GM18505 (cell line): Measurements from ENCODE around the gene RBPJ.
"Not testable (repeated sequence)": the region's sequence is repeated elsewhere in the genome, so short reads cannot be mapped to it uniquely, and the experiment has no call there.

Source experiments
- ATAC-seq: cut with Tn5 transposase; IDR thresholded peaks from one replicate; pipeline ENCODE4 v1.9.1; 2021; ENCODE audit not compliant: unreplicated experiment
- POLR2A ChIP-seq: IDR thresholded peaks from 4 replicates; pipeline ENCODE4 v1.6.1; 2011; ENCODE audit warnings: borderline replicate concordance; ENCODE audit not compliant: insufficient read depth, insufficient read length; ENCODE audit errors: extremely low read depth

Gene RBPJ

DNA sequence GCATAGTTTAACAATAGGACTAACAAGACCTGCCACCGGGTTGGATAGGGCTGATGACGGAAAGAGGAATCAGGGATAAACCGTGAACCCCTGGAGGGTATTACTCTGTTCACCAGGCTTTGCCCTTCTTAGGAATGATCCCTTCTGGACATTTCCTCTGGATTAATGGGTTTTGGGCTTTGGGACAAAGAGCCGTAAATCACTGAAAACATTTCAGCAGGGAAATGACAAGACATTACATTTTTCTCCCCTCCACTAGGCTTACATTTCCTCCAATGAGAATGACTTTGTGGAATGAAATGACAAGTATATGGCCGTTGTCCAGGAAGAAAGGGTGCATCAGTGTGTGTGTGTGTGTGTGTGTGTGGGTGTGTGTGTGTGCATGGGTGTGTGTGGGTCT, 25.9 kb upstream of the RBPJ start:
- no peak for TF ChIP-seq POLR2A

GRCh38 chr4:26296021-26296420, 24.8 kb upstream of the RBPJ start:
- TF ChIP-seq POLR2A, result no peak
- no peak for ATAC-seq

More for the DNA sequence above, 25.9 kb upstream of the RBPJ start:
- no peak for ATAC-seq

DNA sequence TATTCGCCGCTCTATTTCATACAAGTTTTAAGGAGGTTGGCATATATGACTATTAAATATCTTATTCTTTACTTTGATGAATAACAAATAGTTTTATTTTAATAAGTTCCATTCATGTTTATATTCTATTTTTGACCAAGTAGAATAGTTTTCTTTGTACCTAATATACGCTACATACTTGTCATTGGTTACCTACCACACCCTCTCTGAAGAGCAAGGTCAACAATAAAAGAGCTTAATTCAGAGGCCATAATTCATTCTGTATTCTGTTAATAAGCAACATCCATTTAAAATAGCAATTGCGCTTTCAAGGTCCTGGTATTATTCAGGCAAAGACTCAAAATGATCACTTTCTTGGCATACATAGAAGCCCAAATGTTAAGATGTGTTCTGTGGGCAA, 24.3 kb upstream of the RBPJ start:
- TF ChIP-seq POLR2A, result no peak
- ATAC-seq, result no peak

- ATAC-seq, result no peak
- no peak for TF ChIP-seq POLR2A
Measured at GRCh38 chr4:26297219-26297618, 23.6 kb upstream of the RBPJ start.

- no peak for ATAC-seq
- TF ChIP-seq POLR2A, result no peak
Measured at GRCh38 chr4:26298198-26298947, 22.4 kb upstream of the RBPJ start.

- no peak for ATAC-seq
- no peak for TF ChIP-seq POLR2A
Measured at GRCh38 chr4:26299254-26299882, 21.4 kb upstream of the RBPJ start.

DNA sequence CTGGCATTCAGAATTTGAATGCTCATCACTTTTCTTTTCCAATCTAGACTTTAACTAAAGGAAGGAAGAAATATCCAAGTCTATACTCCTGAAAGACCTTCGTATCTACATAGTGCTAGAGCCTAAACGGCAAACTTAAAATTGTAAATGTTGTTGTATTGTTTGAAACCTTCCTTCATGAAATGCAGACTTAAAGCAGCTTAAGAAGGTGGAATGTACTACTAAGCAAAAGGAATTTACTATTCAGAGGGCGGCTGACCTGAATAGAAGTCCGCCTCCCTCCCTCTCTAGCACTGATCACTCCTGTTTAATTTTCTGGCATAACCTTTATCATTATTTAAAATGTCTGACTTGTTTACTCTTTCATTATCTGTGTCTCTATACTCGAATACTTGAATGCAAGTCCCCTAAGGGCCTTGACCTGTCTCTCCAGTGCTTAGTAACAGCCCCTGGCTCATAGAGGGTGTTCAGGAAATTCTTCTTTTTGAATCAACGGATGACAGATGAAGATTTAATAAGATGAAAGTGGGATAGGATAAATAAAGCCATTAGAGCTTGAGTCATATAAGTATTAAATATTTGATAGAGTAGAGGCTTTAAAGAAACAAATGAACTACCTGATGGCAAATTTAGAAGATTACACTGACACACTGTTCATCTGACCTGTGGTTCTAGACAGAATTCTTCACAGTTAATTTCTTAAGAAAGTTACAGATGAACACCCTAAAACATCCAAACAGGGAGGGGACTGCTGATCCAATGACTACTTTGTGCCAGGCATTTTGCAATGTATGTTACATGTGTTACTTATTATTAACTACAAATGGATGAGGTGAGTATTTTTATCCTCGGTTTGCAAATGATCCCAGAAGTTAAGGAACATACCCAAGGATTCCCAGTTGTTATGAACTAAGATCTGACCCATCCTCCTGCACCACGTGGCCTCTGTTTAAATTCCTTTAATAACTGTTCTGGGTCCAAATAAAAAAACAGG, 20.2 kb upstream of the RBPJ start:
- TF ChIP-seq POLR2A, result no peak
- ATAC-seq, result no peak

GRCh38 chr4:26302031-26302899, 18.5 kb upstream of the RBPJ start:
- ATAC-seq, result no peak
- no peak for TF ChIP-seq POLR2A

GRCh38 chr4:26303008-26303407, 17.8 kb upstream of the RBPJ start:
- TF ChIP-seq POLR2A, result no peak
- ATAC-seq, result no peak

GRCh38 chr4:26307037-26307800, 13.6 kb upstream of the RBPJ start:
- no peak for TF ChIP-seq POLR2A
- no peak for ATAC-seq

GRCh38 chr4:26308568-26308967, 12.2 kb upstream of the RBPJ start:
- no peak for TF ChIP-seq POLR2A
- no peak for ATAC-seq

DNA sequence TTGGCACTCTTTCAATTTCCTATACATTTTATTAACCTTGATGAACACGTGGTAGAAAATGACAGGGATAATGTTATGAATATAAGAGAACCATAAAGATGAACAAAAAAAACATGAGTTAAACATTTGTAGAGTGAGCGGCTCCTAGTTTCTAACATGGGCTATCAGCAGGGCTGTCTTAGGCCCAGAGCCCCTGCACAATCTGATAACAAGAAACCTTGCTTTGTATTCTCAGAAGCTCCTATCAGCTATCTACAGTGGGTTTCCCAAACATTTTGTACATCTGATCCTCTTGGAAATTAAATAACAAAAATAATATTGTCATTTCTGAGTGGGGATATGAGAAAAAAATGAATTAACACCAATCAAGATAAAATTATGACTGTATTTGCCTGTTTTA, 10.6 kb upstream of the RBPJ start:
- no peak for ATAC-seq

DNA sequence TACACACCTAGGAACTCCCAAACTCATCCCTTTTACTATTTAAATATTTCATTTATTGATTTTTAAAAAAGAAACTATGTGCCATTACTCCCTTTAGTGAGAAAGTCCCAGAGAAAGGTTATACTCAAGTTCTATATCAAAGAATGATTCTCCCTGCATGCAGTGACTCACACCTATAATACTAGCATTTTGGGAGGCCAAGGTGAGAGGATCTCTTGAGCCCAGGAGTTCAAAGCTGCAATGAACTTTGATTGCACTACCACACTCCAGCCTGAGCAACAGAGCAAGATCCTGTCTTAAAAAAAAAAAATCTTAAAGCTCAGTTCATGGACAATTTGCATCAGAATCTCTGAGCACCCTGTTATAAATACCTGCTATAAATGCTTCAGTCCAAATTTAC, 9.2 kb upstream of the RBPJ start:
- no peak for ATAC-seq
- TF ChIP-seq POLR2A, result no peak

More for the DNA sequence above, 10.6 kb upstream of the RBPJ start:
- no peak for TF ChIP-seq POLR2A

DNA sequence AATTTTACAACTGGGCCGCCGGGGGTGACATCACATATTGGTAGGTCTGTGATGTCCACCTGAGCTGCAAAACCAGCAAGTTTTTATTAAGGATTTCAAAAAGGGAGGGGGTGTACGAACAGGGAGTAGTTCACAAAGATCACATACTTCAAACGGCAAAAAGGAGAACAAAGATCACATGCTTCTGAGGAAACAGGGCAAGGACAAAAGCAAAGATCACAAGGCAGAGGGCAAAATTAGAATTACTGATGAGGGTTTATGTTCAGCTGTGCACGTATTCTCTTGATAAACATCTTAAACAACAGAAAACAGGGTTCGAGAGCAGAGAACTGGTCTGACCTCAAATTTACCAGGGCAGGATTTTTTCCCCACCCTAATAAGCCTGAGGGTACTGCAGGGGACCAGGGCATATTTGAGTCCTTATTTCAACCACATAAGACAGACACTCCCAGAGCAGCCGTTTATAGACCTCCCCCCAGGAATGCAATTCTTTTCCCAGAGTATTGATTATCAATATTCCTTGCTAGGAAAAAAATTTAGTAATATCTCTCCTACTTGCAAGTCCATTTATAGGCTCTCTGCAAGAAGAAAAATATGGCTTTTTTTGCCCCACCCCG, 5.4 kb upstream of the RBPJ start:
- not testable (repeated sequence) for ATAC-seq
